Hippocampal formation (tissue), 2 donors: ENCODE measurements around the gene RHOU.

Source experiments
- DNase-seq, 2 donors: peaks; one replicate each; lab custom pipeline; 2025; lab: John Stamatoyannopoulos, UW

The RHOU gene

DNA sequence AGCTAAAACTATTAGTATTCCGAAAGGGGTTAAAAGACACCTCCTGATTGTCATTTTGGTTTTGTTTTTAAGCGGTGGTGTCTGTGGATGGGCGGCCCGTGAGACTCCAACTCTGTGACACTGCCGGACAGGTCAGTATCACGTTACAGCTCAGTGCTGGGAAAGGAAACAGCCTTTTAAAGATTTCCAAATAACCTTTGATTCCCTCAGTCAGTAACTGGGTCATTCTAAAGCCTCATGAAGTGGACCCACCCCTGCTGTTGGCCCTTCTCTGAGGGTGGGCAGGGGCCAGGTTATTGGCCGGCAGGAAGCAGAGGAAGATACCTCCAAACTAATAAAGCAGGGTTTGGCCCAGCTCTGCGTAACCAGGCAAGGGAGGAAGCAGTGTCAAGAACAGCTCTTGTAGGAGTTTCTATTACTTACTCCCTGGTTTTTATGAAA lies 2.3 kb downstream of the RHOU start:
- DNase-seq = no peak

DNA sequence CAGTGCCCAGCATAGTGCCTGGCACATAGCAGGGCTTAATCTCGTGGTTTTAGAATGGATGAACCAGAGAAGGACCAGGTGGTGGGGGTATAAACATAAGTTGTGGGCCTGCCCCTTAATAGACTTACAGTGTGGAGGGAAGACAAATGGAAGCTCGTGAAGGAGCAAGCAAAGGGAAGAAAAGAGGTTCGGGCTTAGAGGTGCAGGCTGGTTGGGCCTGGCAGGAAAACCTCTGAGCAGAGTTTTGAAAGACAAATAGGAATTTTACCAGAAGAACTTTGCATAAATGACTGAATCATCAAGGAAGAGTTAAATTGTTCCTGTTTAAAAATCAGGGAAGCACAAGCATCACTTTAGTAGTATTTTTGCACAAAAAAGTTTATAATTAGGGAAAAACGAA lies 4.5 kb downstream of the RHOU start:
- no peak for DNase-seq

GRCh38 chr1:228740543-228741317 lies 5.5 kb downstream of the RHOU start:
- DNase-seq = no peak

DNA sequence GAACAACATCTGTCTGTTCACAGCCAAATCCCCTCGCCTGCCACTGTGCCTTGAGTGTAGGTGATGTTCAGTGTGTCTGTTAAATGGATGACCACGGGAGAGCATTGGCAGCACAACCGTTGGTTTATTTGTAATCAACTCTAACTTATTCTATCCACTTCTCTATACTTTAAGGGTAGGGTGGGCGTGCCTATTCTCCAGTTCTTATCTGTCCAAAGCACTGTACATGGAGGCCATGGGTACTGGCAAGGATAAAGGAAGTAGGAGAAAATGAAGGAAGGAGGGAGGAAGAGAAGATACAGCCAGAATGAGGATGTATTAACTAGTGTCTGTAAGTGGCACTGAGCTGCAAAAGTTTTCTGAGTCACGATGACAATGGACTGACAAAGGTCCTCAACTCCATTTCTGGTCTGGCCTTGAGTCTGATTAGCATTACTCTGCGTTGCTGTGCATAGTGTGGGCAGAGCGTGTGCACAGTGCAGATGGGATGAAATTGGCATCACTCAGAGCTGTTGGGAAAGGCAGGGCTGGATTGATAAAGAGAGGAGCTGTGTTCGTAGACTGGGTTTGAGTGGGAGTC lies 7.1 kb downstream of the RHOU start:
- DNase-seq = no peak

GRCh38 chr1:228743405-228743804 lies 8.1 kb downstream of the RHOU start:
- no peak for DNase-seq

DNA sequence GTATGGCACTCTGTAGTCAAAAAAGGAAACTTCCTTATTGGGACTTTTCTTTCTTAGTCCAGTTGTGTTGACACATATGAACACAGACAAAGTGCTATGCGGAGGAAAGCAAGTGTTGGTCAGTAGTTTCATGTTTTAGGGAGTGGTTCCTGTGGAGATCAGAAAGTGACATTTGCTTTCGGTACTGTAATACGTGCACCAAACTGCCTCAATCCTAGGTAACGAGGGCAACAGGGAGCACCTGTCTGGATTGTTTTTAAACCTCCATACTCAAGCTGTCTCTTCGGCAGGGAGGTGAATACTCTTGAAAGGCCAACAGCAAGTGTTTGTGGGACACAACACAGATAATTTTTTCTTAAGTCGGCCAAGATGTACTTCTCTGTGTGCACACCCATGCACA lies 9.1 kb downstream of the RHOU start:
- DNase-seq = no peak

GRCh38 chr1:228744918-228745317 lies 9.6 kb downstream of the RHOU start:
- DNase-seq = no peak

DNA sequence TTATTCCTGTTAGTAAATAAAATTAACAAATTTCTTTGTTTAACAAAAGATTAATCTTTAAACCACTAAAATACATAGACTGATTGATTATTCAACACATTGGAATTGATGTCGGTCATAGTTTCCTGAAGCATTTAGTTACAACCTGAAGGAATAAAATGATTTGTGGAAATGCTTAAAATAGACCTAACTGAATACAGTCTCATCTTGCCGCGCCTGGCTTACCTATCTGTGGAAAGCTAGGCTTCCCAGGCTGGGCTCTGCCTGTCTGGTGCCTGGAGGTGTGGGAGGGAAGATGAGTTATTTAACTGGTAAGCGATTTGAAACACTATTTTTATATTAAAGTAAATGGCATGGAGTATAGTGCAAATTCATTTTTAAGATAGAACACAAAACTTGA lies 10.2 kb downstream of the RHOU start:
- DNase-seq = no peak

- no peak for DNase-seq
Measured at GRCh38 chr1:228747301-228747935, 12.1 kb downstream of the RHOU start.

- DNase-seq = no peak
Measured at GRCh38 chr1:228748029-228748428, 12.8 kb downstream of the RHOU start.

GRCh38 chr1:228748431-228748830 lies 13.2 kb downstream of the RHOU start:
- no peak for DNase-seq

DNA sequence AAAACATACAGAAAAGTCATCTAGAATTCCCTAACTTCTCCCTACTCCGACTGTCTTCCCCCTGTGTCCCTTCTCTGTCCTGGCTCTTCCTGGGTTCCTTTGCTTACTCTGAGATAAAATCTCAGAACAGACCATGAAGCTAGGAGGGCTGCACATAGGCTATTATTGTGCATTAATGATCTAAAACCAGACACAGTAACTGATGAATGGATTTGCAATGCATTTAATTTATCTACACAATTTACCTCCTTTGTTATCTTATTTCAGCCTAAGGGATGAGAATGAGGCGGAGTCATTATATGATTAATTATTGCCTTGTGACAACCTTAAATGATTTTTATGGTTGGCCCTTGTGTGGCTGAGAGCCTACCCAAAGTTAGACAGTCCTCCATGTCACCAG lies 14.5 kb downstream of the RHOU start:
- DNase-seq = no peak

GRCh38 chr1:228750915-228751314 lies 15.6 kb downstream of the RHOU start:
- DNase-seq = no peak

GRCh38 chr1:228751360-228752098 lies 16.2 kb downstream of the RHOU start:
- no peak for DNase-seq

- DNase-seq = no peak
Measured at GRCh38 chr1:228752258-228752657, 17.0 kb downstream of the RHOU start.

DNA sequence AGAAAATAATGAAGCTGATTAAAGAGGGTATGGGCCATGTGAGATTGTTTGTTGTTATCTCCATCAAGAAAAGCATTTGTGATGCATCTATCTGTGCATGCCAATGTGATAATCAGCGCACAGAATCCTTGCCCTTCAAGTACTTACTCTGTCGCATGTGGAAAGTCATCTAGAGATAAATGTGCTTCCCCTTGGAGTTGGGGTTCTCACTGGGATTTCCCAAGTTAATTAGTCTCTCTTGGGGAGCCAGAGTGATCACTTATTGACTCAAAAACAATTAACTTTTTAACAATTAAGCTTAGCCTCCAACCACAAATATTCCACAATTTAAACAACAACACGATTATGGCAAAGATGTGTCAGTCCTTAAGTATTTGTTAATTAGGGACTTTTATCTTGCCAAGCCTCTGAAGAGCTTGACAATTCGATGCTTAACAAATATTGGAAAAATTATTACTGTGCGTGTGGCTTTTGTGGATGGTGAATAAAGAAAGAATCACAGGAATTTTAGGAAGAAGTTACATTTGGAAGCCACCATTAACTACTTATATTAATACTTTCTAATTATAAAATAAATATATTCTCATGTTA lies 17.5 kb downstream of the RHOU start:
- DNase-seq = no peak

DNA sequence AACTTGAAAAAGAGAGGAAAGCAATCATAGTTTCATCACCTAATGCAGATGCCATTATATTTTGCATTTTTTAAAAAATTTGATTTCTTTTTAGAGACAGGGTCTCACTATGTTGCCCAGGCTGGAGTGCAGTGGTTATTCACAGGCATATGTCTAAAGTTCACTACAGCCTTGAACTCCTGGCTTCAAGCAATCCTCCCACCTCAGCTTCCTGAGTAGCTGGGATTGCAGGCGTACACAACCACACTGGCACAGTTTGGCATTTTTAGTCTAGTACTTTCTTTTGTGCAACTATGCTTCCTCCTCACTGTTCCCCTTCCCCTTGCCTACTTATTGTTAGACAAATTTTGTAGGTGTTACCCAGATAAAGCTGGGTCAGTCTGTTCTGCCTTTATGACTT lies 18.0 kb downstream of the RHOU start:
- DNase-seq = no peak

GRCh38 chr1:228753786-228754360 lies 18.6 kb downstream of the RHOU start:
- no peak for DNase-seq

DNA sequence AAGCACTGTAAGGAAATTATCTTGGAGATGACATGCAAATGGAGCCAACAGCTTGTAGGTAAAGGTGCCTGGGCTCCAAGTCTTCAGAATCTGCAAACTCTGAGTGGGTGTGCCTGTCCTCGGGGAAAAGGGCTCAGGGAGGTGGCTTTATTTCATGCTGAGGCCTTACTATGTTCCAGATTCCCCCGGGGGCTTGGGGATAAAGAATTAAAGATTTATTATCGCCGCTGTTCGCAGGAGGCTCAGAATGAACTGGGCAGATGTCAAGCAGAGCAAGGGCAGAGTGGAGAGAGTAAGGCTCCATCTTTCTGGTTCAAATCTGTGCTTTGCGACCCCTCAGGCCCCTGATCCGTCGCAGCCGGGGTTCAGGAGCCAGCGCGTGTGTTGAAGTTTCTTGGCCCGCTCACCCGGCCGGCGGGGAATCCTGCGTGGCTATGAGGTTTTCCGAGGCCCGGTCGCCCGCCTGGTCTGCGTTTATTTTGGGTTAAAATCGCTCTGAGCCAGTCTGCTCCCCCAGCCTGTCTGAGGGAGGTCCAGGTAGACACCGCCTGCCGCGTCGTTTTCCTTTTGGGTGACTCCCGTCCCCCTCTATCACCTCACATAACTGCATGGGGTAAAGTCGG lies 19.5 kb downstream of the RHOU start:
- DNase-seq = no peak

DNA sequence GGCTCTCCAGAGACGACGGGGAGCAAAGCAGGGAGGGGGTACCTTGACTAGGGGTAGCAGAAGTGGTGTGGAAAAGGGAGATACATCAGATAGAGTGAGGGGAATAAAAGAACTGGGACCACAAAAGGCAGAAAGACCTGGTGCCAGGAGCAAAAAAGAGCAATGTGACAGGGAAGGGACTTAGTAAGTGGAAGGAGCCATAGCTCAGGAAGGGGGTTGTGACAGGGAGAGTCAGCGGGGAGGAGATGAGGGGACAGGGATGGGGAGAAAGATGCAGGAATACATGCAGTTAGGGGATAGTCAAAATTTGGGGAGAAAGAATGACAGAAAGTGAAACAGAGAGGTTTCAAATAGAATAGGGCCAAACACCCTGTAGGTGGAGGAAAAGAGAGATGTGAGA lies 20.5 kb downstream of the RHOU start:
- DNase-seq = no peak

DNA sequence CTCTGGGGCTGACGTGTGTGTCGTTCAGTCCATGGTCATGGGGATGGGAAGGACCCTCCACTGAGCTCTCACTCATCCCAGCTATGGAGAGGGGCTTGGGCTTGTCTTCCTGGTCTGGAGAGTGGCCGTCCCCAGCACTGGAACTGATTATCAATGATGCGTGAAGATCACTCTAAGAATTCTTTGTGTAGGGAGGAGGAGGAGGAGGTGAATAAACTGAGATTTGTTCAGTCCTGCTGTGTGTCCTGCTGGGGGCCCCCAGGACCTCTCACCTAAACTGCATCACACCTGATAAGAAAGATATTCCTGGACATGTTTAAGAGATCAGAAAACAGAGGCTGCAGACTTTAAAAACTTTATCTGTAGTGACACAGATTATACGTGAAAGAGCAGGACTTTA lies 21.2 kb downstream of the RHOU start:
- no peak for DNase-seq
